Activated naive CD8-positive, alpha-beta T cell treated with anti-CD3 and anti-CD28 coated beads, Interleukin-2, amount 50 U/mL, for 24 hours (primary cell): ENCODE results near the gene LAPTM4A.

Source experiments
- ATAC-seq: fragments of 150-1000 bp; cut with Tn5 transposase; one replicate; pipeline ENCODE4 v1.10.0; 2021
- DNase-seq: peaks from one replicate; pipeline ENCODE4 v3.0.0; 2021
- H3K27ac Mint-ChIP-seq: one replicate; pipeline ENCODE4 v1.8.0; 2021; ENCODE audit warnings: mild to moderate bottlenecking, mixed read lengths
- H3K27me3 Mint-ChIP-seq: one replicate; pipeline ENCODE4 v1.8.0; 2021; ENCODE audit warnings: mixed read lengths
- H3K36me3 Mint-ChIP-seq: one replicate; pipeline ENCODE4 v1.8.0; 2021; ENCODE audit warnings: low read depth, mixed read lengths
- H3K4me1 Mint-ChIP-seq: one replicate; pipeline ENCODE4 v1.8.0; 2021; ENCODE audit warnings: mixed read lengths
- H3K4me3 Mint-ChIP-seq: one replicate; pipeline ENCODE4 v1.8.0; 2021; ENCODE audit warnings: mild to moderate bottlenecking, moderate library complexity, mixed read lengths
- H3K9me3 Mint-ChIP-seq: one replicate; pipeline ENCODE4 v1.8.0; 2021; ENCODE audit warnings: mixed read lengths

LAPTM4A gene

GRCh38 chr2:20065885-20066602 lies 14.6 kb upstream of the LAPTM4A start:
- Mint-ChIP-seq H3K36me3 (no peaks in the 10 kb centered on the region), H3K27ac (no peak overlapping the region), H3K4me3 (no peak overlapping the region), H3K27me3 (peaks cover 2% of the 10 kb centered on the region), H3K4me1 (no peaks in the 10 kb centered on the region), H3K9me3 (no peaks in the 10 kb centered on the region)
- ATAC-seq (peak; percentile 46), DNase-seq (no peak)

- H3K4me3 Mint-ChIP-seq, result no peak overlapping the region
- DNase-seq, result no peak
- no peak for ATAC-seq
- H3K4me1 Mint-ChIP-seq, result no peaks in the 10 kb centered on the region
- H3K27ac Mint-ChIP-seq, result no peak overlapping the region
- H3K9me3 Mint-ChIP-seq, result no peaks in the 10 kb centered on the region
- no peaks in the 10 kb centered on the region for H3K36me3 Mint-ChIP-seq
- peaks cover 2% of the 10 kb centered on the region for H3K27me3 Mint-ChIP-seq
Observed at GRCh38 chr2:20064841-20065240, 13.4 kb upstream of the LAPTM4A start.

GRCh38 chr2:20064421-20064820 lies 13.0 kb upstream of the LAPTM4A start:
- no peak overlapping the region for H3K4me3 Mint-ChIP-seq
- H3K9me3 Mint-ChIP-seq, result no peaks in the 10 kb centered on the region
- H3K4me1 Mint-ChIP-seq, result no peaks in the 10 kb centered on the region
- no peak overlapping the region for H3K27ac Mint-ChIP-seq
- H3K36me3 Mint-ChIP-seq, result no peaks in the 10 kb centered on the region
- no peak for ATAC-seq
- no peak for DNase-seq
- H3K27me3 Mint-ChIP-seq, result peaks cover 2% of the 10 kb centered on the region

- peaks cover 4% of the 10 kb centered on the region for H3K27me3 Mint-ChIP-seq
- DNase-seq, result peak; percentile 8
- no peak for ATAC-seq
- no peaks in the 10 kb centered on the region for H3K4me1 Mint-ChIP-seq
- no peak overlapping the region for H3K27ac Mint-ChIP-seq
- H3K9me3 Mint-ChIP-seq, result no peaks in the 10 kb centered on the region
- no peak overlapping the region for H3K4me3 Mint-ChIP-seq
- H3K36me3 Mint-ChIP-seq, result no peaks in the 10 kb centered on the region
Observed at GRCh38 chr2:20062615-20063545, 11.5 kb upstream of the LAPTM4A start.

GRCh38 chr2:20061940-20062339 lies 10.5 kb upstream of the LAPTM4A start:
- Mint-ChIP-seq H3K27ac (no peak overlapping the region), H3K36me3 (no peaks in the 10 kb centered on the region), H3K4me1 (no peaks in the 10 kb centered on the region), H3K9me3 (no peaks in the 10 kb centered on the region), H3K4me3 (no peak overlapping the region), H3K27me3 (peaks cover 7% of the 10 kb centered on the region)
- DNase-seq (no peak), ATAC-seq (no peak)

- no peaks in the 10 kb centered on the region for H3K4me1 Mint-ChIP-seq
- ATAC-seq, result no peak
Observed at GRCh38 chr2:20061476-20061875, 10.0 kb upstream of the LAPTM4A start.

GRCh38 chr2:20060106-20060505 lies 8.7 kb upstream of the LAPTM4A start:
- ATAC-seq (no peak), DNase-seq (no peak)
- Mint-ChIP-seq H3K27ac (no peak overlapping the region), H3K4me3 (no peak overlapping the region), H3K27me3 (peaks cover 19% of the 10 kb centered on the region), H3K36me3 (no peaks in the 10 kb centered on the region), H3K9me3 (no peaks in the 10 kb centered on the region), H3K4me1 (no peaks in the 10 kb centered on the region)

More at GRCh38 chr2:20061476-20061875, 10.0 kb upstream of the LAPTM4A start:
- Mint-ChIP-seq H3K27me3 (peaks cover 12% of the 10 kb centered on the region), H3K27ac (no peak overlapping the region), H3K4me3 (no peak overlapping the region), H3K9me3 (no peaks in the 10 kb centered on the region), H3K36me3 (no peaks in the 10 kb centered on the region)
- no peak for DNase-seq

GRCh38 chr2:20057268-20057667 lies 5.8 kb upstream of the LAPTM4A start:
- Mint-ChIP-seq H3K27ac (no peak overlapping the region), H3K4me1 (no peaks in the 10 kb centered on the region), H3K9me3 (no peaks in the 10 kb centered on the region), H3K36me3 (no peaks in the 10 kb centered on the region), H3K4me3 (no peak overlapping the region), H3K27me3 (peaks cover 28% of the 10 kb centered on the region)
- DNase-seq (no peak), ATAC-seq (no peak)

GRCh38 chr2:20054931-20055330 lies 3.5 kb upstream of the LAPTM4A start:
- Mint-ChIP-seq H3K9me3 (no peaks in the 10 kb centered on the region), H3K27me3 (peaks cover 26% of the 10 kb centered on the region), H3K36me3 (no peaks in the 10 kb centered on the region), H3K27ac (no peak overlapping the region), H3K4me1 (peaks cover 7% of the 10 kb centered on the region), H3K4me3 (no peak overlapping the region)
- DNase-seq (no peak), ATAC-seq (no peak)

GRCh38 chr2:20054119-20054518 lies 2.7 kb upstream of the LAPTM4A start:
- no peak for DNase-seq
- no peak overlapping the region for H3K27ac Mint-ChIP-seq
- ATAC-seq, result no peak
- H3K4me1 Mint-ChIP-seq, result peaks cover 15% of the 10 kb centered on the region
- peaks cover 26% of the 10 kb centered on the region for H3K27me3 Mint-ChIP-seq
- no peak overlapping the region for H3K4me3 Mint-ChIP-seq
- no peaks in the 10 kb centered on the region for H3K9me3 Mint-ChIP-seq
- H3K36me3 Mint-ChIP-seq, result no peaks in the 10 kb centered on the region

GRCh38 chr2:20052861-20053281 lies 1.4 kb upstream of the LAPTM4A start:
- Mint-ChIP-seq H3K9me3 (no peaks in the 10 kb centered on the region), H3K4me3 (no peak overlapping the region), H3K27ac (no peak overlapping the region), H3K36me3 (no peaks in the 10 kb centered on the region), H3K4me1 (peaks cover 25% of the 10 kb centered on the region), H3K27me3 (peaks cover 24% of the 10 kb centered on the region)
- ATAC-seq (no peak), DNase-seq (no peak)

GRCh38 chr2:20052229-20052851 lies 912 bp upstream of the LAPTM4A start:
- H3K27ac Mint-ChIP-seq, result no peak overlapping the region
- peaks cover 24% of the 10 kb centered on the region for H3K27me3 Mint-ChIP-seq

GRCh38 chr2:20050646-20051531 lies 539 bp downstream of the LAPTM4A start:
- H3K36me3 Mint-ChIP-seq, result no peaks in the 10 kb centered on the region
- peaks cover 31% of the 10 kb centered on the region for H3K4me1 Mint-ChIP-seq
- peaks cover 15% of the 10 kb centered on the region for H3K27me3 Mint-ChIP-seq
- H3K27ac Mint-ChIP-seq, result no peak overlapping the region
- H3K9me3 Mint-ChIP-seq, result no peaks in the 10 kb centered on the region
- no peak overlapping the region for H3K4me3 Mint-ChIP-seq
- peak; percentile 22 for ATAC-seq
- DNase-seq, result peak; percentile 45

More at GRCh38 chr2:20052229-20052851, 912 bp upstream of the LAPTM4A start:
- no peak for DNase-seq
- Mint-ChIP-seq H3K4me1 (peaks cover 28% of the 10 kb centered on the region), H3K9me3 (no peaks in the 10 kb centered on the region), H3K36me3 (no peaks in the 10 kb centered on the region), H3K4me3 (no peak overlapping the region)
- no peak for ATAC-seq

GRCh38 chr2:20050104-20050645 lies 1.3 kb downstream of the LAPTM4A start:
- DNase-seq (peak; percentile 26), ATAC-seq (no peak)
- peaks cover 9% of the 10 kb centered on the region for H3K27me3 Mint-ChIP-seq
- H3K4me1 Mint-ChIP-seq, result peaks cover 31% of the 10 kb centered on the region
- no peak overlapping the region for H3K27ac Mint-ChIP-seq
- H3K4me3 Mint-ChIP-seq, result no peak overlapping the region
- H3K36me3 Mint-ChIP-seq, result no peaks in the 10 kb centered on the region
- H3K9me3 Mint-ChIP-seq, result no peaks in the 10 kb centered on the region
